BE2C (cell line): ENCODE results near the gene FAM177A1.

ENCODE experiments used
- DNase-seq: peaks from one replicate; pipeline ENCODE4 v3.0.0-alpha.2; 2020
- H3K27me3 ChIP-seq: fragments of 250-450 bp; sonication (Bioruptor Pico); 2 replicates; pipeline ENCODE4 v1.5.1; 2020; ENCODE audit warnings: mild to moderate bottlenecking
- H3K36me3 ChIP-seq: fragments of 250-450 bp; sonication (Bioruptor Pico); 2 replicates; pipeline ENCODE4 v1.5.1; 2020; ENCODE audit warnings: mild to moderate bottlenecking
- H3K4me1 ChIP-seq: fragments of 250-450 bp; sonication (Bioruptor Pico); 2 replicates; pipeline ENCODE4 v1.5.1; 2020
- H3K4me3 ChIP-seq: 2 replicates; pipeline ENCODE4 v1.5.1; 2011; ENCODE audit warnings: low read depth, low read length
- H3K9me3 ChIP-seq: fragments of 250-450 bp; sonication (Bioruptor Pico); 2 replicates; pipeline ENCODE4 v1.5.1; 2020
- TF ChIP-seq, protein P1 (sequence below): IDR thresholded peaks from 2 replicates; pipeline ENCODE4 v1.5.1; 2012; ENCODE audit warnings: mild to moderate bottlenecking, low read depth, low read length

FAM177A1 gene

DNA sequence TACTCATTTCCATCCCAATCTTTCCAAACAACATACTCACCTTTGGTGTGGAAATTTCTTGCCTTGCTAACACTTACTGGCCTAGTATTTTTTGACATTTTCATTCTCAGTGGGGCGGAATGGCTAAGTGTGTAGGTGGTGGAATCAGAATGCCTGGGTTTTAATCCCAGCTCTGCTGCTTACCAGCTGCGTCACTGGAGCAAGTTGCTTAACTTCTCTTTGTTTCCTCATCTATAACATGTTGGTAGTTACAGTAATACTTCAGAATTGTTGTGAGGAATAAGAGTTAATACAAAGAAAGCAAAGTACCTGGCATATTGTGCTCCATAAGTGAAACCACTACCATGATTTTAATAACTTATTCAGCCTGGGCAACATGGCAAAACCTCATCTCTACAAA, 3.0 kb upstream of the FAM177A1 start:
- H3K27me3 ChIP-seq, result no peaks in the 10 kb centered on the region
- no peaks in the 10 kb centered on the region for H3K9me3 ChIP-seq
- no peaks in the 10 kb centered on the region for H3K4me1 ChIP-seq
- no peaks in the 10 kb centered on the region for H3K36me3 ChIP-seq
- TF ChIP-seq, protein P1, sequence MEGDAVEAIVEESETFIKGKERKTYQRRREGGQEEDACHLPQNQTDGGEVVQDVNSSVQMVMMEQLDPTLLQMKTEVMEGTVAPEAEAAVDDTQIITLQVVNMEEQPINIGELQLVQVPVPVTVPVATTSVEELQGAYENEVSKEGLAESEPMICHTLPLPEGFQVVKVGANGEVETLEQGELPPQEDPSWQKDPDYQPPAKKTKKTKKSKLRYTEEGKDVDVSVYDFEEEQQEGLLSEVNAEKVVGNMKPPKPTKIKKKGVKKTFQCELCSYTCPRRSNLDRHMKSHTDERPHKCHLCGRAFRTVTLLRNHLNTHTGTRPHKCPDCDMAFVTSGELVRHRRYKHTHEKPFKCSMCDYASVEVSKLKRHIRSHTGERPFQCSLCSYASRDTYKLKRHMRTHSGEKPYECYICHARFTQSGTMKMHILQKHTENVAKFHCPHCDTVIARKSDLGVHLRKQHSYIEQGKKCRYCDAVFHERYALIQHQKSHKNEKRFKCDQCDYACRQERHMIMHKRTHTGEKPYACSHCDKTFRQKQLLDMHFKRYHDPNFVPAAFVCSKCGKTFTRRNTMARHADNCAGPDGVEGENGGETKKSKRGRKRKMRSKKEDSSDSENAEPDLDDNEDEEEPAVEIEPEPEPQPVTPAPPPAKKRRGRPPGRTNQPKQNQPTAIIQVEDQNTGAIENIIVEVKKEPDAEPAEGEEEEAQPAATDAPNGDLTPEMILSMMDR, result no peak
- no peak overlapping the region for H3K4me3 ChIP-seq
- DNase-seq, result no peak

DNA sequence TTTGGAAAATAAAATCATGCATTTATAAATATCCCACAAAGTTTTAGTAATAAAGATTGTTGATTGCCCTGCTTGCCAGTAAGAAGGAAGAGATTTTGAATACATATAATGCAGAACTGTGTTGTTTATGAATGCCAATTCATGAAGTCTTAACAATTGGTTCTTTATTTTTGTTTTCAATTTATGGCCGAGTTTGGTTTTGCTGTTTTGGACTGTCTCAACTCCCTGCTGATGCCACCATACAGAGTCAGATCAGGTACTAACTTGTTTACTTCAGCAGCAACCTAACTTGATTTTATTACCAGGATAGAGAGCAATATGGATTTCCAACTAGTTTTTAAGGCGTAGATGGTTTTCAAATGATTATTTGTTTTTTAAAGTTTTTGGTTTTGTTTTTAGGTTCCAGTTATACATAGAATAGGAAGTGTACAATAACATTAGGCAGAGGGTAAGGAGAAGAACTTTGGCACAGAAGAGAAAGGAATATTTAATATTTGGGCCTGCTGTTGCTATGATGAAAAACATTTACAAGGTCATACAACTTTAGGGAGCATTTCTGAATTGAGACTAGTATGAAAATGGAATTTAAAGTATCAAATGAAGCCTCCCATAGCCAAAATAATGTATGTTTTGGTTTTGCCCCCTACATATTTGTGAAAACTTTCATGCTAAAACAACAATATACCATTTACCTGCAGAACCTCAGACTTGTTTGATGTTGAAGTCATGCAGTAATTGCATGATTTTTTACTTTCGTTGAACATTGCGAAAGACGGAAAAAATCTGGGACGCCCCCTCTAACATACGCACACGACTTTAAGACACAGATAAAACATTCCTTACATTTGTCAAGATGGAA, 904 bp upstream of the FAM177A1 start:
- no peaks in the 10 kb centered on the region for H3K4me1 ChIP-seq
- H3K27me3 ChIP-seq, result no peaks in the 10 kb centered on the region
- peak overlapping the region; percentile 68 for H3K4me3 ChIP-seq
- no peaks in the 10 kb centered on the region for H3K9me3 ChIP-seq
- TF ChIP-seq, protein P1, result no peak
- no peaks in the 10 kb centered on the region for H3K36me3 ChIP-seq
- DNase-seq, result no peak

DNA sequence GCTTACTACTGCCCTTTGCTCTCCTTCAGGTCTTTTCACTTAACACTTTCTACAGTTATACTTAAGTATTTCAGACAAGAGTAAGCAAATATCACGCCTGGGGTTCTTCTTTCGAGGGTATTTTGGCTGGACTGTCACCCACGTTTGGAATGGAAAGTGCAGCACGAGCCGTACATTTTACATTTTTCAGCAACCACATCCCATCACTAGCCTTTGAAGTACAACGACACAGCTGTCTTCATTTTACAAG, 349 bp upstream of the FAM177A1 start:
- TF ChIP-seq, protein P1, result no peak
- Histone ChIP-seq H3K4me3 (peak overlapping the region; percentile 68), H3K4me1 (no peaks in the 10 kb centered on the region), H3K9me3 (no peaks in the 10 kb centered on the region), H3K27me3 (no peaks in the 10 kb centered on the region), H3K36me3 (no peaks in the 10 kb centered on the region)
- no peak for DNase-seq

DNA sequence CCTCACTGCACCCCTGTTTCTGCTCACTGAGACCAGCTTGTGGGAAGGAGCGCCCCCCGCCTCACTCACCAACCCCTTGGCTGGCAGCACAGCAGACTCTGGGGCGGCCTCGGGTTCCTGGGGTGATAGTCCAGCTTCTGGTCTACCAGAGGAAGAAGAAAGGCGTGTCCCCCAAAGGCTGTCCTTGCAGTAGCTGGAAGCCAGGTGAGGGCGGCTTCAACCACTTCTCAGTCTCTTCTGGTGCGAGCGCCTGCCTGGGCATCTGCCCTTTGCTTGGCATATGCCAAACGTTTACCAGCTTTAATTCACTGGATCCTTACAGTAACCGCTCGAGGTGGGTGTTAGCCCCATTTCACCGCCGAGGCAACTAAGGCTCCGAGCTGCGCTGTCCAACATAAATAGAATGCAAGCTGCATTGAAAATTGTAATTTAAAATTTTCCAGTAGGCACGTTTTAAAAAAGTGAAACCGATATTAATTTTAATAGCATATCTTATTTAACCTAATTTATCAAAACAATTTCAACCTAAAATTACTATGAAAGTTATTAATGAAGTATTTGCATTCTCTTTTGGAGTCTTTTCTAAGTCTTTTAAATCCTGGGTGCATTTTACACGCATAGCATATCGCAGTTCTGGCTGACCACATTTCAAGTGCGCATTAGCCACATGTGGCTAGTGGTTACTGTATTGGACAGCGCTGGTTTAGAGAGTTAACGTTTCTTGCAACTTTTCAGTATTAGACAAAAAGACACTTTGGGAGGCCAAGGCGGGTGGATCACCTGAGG, 872 bp downstream of the FAM177A1 start:
- H3K27me3 ChIP-seq, result no peaks in the 10 kb centered on the region
- H3K9me3 ChIP-seq, result no peaks in the 10 kb centered on the region
- TF ChIP-seq, protein P1, result no peak
- no peak for DNase-seq
- peak overlapping the region; percentile 68 for H3K4me3 ChIP-seq
- H3K4me1 ChIP-seq, result no peaks in the 10 kb centered on the region
- H3K36me3 ChIP-seq, result no peaks in the 10 kb centered on the region

DNA sequence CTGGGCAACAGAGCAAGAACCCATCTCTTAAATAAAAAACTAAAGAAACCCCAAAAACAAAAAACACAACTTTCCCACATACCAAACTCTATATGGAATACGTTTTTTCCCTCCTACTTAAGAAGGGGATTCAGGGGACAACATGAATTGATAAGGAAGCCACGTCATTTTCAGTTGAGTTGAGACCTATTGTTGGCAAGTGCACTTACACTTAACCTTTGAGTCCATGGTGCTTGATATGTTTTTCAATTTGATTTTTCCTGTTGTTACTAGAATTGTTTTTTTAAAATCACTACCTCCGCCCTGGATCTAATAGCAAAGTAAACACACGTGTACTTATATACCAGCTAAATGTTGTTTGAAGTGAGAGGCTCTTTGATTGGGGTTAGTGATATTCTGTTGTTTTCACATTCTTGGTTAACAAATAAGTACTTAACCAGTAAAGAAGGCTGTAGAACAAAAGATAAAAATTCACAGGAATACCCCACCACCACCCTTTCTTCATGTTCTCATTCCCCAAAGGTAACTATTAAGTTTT, 2.0 kb downstream of the FAM177A1 start:
- H3K36me3 ChIP-seq, result no peaks in the 10 kb centered on the region
- H3K27me3 ChIP-seq, result no peaks in the 10 kb centered on the region
- no peak for DNase-seq
- TF ChIP-seq, protein P1, result no peak
- no peaks in the 10 kb centered on the region for H3K4me1 ChIP-seq
- no peak overlapping the region for H3K4me3 ChIP-seq
- no peaks in the 10 kb centered on the region for H3K9me3 ChIP-seq

DNA sequence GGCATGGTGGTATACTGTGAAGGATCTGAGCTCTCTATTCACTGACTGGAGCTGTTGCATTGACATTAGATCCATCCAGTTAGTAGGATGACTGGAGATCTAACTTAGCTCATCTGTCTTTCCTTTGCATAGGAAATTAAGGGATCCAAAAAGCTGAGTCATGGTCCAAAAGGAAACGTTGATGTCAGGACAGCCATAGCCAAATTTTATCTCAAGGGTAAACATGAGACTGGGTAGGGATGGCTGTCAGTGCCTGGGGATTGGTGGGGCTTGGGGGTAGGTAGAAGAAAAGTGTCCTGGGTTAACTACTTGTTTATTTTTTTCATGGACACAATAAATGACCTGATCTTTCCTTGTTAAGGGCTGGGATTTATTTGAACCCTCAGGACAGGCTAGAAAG, 4.6 kb downstream of the FAM177A1 start:
- no peak for DNase-seq
- no peaks in the 10 kb centered on the region; the same call in 1 of the 2 replicates for H3K36me3 ChIP-seq
- H3K4me3 ChIP-seq, result no peak overlapping the region
- no peaks in the 10 kb centered on the region for H3K4me1 ChIP-seq
- TF ChIP-seq, protein P1, result no peak
- H3K27me3 ChIP-seq, result no peaks in the 10 kb centered on the region
- H3K9me3 ChIP-seq, result no peaks in the 10 kb centered on the region
